Keratinocyte (primary cell): ENCODE data around the gene OR10X1. TPM values are rescaled to one million over a fixed set of nuclear protein-coding genes. Genes with fewer than 3 reads are reported as not detected.

Experiments
- DNase-seq: peaks from one replicate; pipeline ENCODE4 v3.0.0-alpha.2; 2011; ENCODE audit warnings: low read depth, missing footprints, low spot score
- FAIRE-seq: peaks from 2 replicates; lab custom pipeline; 2011; peaks lifted over from hg19 to GRCh38; lab: Jason Lieb, UNC
- H2AFZ ChIP-seq: 2 replicates; pipeline ENCODE4 v1.6.0; 2012; ENCODE audit warnings: low read length, control low read depth, inconsistent platforms; ENCODE audit not compliant: control insufficient read depth
- H3K27ac ChIP-seq: 2 replicates; pipeline ENCODE4 v1.5.1; 2011; ENCODE audit warnings: low read length; ENCODE audit not compliant: control insufficient read depth, insufficient read depth
- H3K27me3 ChIP-seq: 3 replicates; pipeline ENCODE4 v1.6.0; 2011; ENCODE audit warnings: low read length; ENCODE audit not compliant: control insufficient read depth, insufficient read depth; ENCODE audit errors: extremely low read depth
- H3K36me3 ChIP-seq, 2 experiments: 2 replicates in 1 of 2; 3 replicates in 1 of 2; pipeline ENCODE4 v1.5.1; 2011; ENCODE audit warnings: low read length in 2 of 2, mild to moderate bottlenecking in 1 of 2; ENCODE audit not compliant: control insufficient read depth in 2 of 2, insufficient read depth in 2 of 2; ENCODE audit errors: extremely low read depth in 1 of 2
- H3K4me1 ChIP-seq: 3 replicates; pipeline ENCODE4 v1.5.1; 2011; ENCODE audit warnings: low read length; ENCODE audit not compliant: control insufficient read depth, insufficient read depth; ENCODE audit errors: extremely low read depth
- H3K4me2 ChIP-seq: 3 replicates; pipeline ENCODE4 v1.6.0; 2011; ENCODE audit warnings: low read depth, low read length; ENCODE audit not compliant: control insufficient read depth, insufficient read depth; ENCODE audit errors: extremely low read depth
- H3K4me3 ChIP-seq, 3 experiments: fragments of 200-600 bp in 1 of 3; sonication (generic) in 1 of 3; 2 replicates in 2 of 3; 3 replicates in 1 of 3; pipeline ENCODE4 v1.5.1; 2011 to 2016; ENCODE audit warnings: low read length in 3 of 3, mild to moderate bottlenecking in 3 of 3, control low read depth in 2 of 3, inconsistent platforms in 1 of 3, low read depth in 1 of 3, mixed read lengths in 1 of 3, mixed run types in 1 of 3, moderate library complexity in 1 of 3; ENCODE audit not compliant: control insufficient read depth in 2 of 3, insufficient read depth in 2 of 3; ENCODE audit errors: extremely low read depth in 1 of 3
- H3K79me2 ChIP-seq: 2 replicates; pipeline ENCODE4 v1.6.0; 2012; ENCODE audit warnings: low read length; ENCODE audit not compliant: control insufficient read depth, insufficient read depth
- H3K9ac ChIP-seq: 3 replicates; pipeline ENCODE4 v1.6.0; 2011; ENCODE audit warnings: low read length; ENCODE audit not compliant: control insufficient read depth, insufficient read depth; ENCODE audit errors: extremely low read depth
- H3K9me1 ChIP-seq: 3 replicates; pipeline ENCODE4 v1.6.0; 2011; ENCODE audit warnings: low read length; ENCODE audit not compliant: control insufficient read depth, insufficient read depth; ENCODE audit errors: extremely low read depth
- H3K9me3 ChIP-seq: 2 replicates; pipeline ENCODE4 v1.5.1; 2012; ENCODE audit warnings: low read depth, low read length; ENCODE audit not compliant: control insufficient read depth
- H4K20me1 ChIP-seq: 3 replicates; pipeline ENCODE4 v1.6.0; 2011; ENCODE audit warnings: low read length; ENCODE audit not compliant: control insufficient read depth, insufficient read depth; ENCODE audit errors: extremely low read depth
- EZH2 ChIP-seq: IDR thresholded peaks from one replicate; pipeline ENCODE4 v1.6.1; 2012; ENCODE audit warnings: inconsistent platforms, mild to moderate bottlenecking, low read length, moderate library complexity
- dilution Hi-C: fragments of 300-500 bp; cut with MboI; formaldehyde crosslinking; loops from one replicate; pipeline ENCODE4 v1.7.0; 2020; ENCODE audit warnings: low sequenced_read_pairs; ENCODE audit not compliant: extremely low pct_ligation_motif_present
- polyA plus RNA-seq, 5 experiments: library from polyadenylated mRNA; depleted of rRNA in 3 of 5; stranded (reverse) in 3 of 5; stranded (forward) in 1 of 5; unstranded in 1 of 5; fragments of >200 nt; gene quantifications; 1 replicate in 1 of 5; 2 replicates in 3 of 5; 3 replicates in 1 of 5; pipeline versions ENCODE4 v1.2.1 to v1.2.3, GENCODE V29; 2011 to 2012; ENCODE audit warnings: missing spikeins in 2 of 5, low read depth in 1 of 5, low replicate concordance in 1 of 5
- TF ChIP-seq, protein P1 (sequence below), 3 experiments: IDR thresholded peaks in 1 of 3; conservative IDR thresholded peaks in 1 of 3; optimal IDR thresholded peaks in 1 of 3; 2 replicates in 2 of 3; 3 replicates in 1 of 3; pipeline versions ENCODE3 to v1.5.1; 2011; ENCODE audit warnings: low read length in 3 of 3, mild to moderate bottlenecking in 3 of 3, moderate library complexity in 2 of 3, control low read depth in 1 of 3, inconsistent platforms in 1 of 3; ENCODE audit not compliant: insufficient read depth in 2 of 3; ENCODE audit errors: extremely low read depth in 1 of 3

OR10X1 gene
- polyA plus RNA-seq, 1 donor (not counting 4 experiments of a cell fraction or from before 2014, with no cell fraction given): not detected

DNA sequence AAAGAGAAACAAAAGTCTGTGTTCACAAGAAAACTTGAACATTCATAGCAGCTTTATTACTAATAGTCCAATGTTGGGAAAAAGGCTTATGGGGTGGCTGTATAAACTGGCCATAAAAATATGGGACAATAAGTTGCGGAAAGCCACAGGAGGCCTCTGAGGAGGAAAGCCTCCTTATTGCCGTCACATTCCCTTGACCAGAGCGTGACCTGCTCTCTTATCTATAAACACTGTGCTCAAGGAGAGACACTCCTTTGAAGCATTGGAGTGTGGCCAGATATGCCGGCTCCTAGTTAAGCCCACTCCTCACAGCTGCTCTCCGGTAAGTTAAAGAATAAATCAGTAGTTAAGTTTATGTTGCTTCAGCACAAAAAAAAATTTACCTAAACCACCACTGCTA is 45.2 kb downstream of the OR10X1 start:
- Histone ChIP-seq H3K9me1 (no peaks in the 10 kb centered on the region), H3K36me3 (no peaks in the 10 kb centered on the region), H4K20me1 (no peaks in the 10 kb centered on the region), H3K79me2 (no peaks in the 10 kb centered on the region), H3K4me2 (no peak overlapping the region), H2AFZ (no peak overlapping the region), H3K9ac (no peak overlapping the region), H3K27me3 (no peaks in the 10 kb centered on the region), H3K9me3 (no peaks in the 10 kb centered on the region), H3K4me1 (no peaks in the 10 kb centered on the region), H3K4me3 (no peak overlapping the region), H3K27ac (no peak overlapping the region)
- dilution Hi-C loops: no loop called here
- no peak for TF ChIP-seq EZH2
- TF ChIP-seq, protein P1, sequence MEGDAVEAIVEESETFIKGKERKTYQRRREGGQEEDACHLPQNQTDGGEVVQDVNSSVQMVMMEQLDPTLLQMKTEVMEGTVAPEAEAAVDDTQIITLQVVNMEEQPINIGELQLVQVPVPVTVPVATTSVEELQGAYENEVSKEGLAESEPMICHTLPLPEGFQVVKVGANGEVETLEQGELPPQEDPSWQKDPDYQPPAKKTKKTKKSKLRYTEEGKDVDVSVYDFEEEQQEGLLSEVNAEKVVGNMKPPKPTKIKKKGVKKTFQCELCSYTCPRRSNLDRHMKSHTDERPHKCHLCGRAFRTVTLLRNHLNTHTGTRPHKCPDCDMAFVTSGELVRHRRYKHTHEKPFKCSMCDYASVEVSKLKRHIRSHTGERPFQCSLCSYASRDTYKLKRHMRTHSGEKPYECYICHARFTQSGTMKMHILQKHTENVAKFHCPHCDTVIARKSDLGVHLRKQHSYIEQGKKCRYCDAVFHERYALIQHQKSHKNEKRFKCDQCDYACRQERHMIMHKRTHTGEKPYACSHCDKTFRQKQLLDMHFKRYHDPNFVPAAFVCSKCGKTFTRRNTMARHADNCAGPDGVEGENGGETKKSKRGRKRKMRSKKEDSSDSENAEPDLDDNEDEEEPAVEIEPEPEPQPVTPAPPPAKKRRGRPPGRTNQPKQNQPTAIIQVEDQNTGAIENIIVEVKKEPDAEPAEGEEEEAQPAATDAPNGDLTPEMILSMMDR (optimal IDR thresholded peaks at IDR 0.05 in 1 of 3, IDR thresholded peaks at IDR 0.05 in 1 of 3, conservative IDR thresholded peaks at IDR 0.05 in 1 of 3; ENCODE audit: extremely low read depth in 1 of 3, insufficient read depth in 2 of 3, low read length in 3 of 3): no peak
- DNase-seq (no peak), FAIRE-seq (no peak)

Other genes starting within 250 kb of the OR10X1 start
- gene CD1B, start 248.4 kb downstream of the OR10X1 start, polyA plus RNA-seq: not detected in 3 replicates
- gene CD1E, start 226.0 kb downstream of the OR10X1 start, polyA plus RNA-seq: not detected in 3 replicates
- gene OR10T2, start 180.4 kb downstream of the OR10X1 start, polyA plus RNA-seq: not detected in 3 replicates
- gene OR10K2, start 153.7 kb downstream of the OR10X1 start, polyA plus RNA-seq: not detected in 3 replicates
- not detected in 3 replicates for gene OR10K1, start 118.1 kb downstream of the OR10X1 start, polyA plus RNA-seq
- gene OR10R2, start 107.7 kb downstream of the OR10X1 start, polyA plus RNA-seq: not detected in 3 replicates
- gene OR6Y1, start 25.5 kb downstream of the OR10X1 start, polyA plus RNA-seq: not detected in 3 replicates
- not detected in 3 replicates for gene OR6P1, start 9.3 kb downstream of the OR10X1 start, polyA plus RNA-seq
- not detected in 3 replicates for gene OR10Z1, start 25.4 kb upstream of the OR10X1 start, polyA plus RNA-seq
- gene SPTA1, start 106.8 kb upstream of the OR10X1 start, polyA plus RNA-seq: not detected in 3 replicates
- gene OR6K2, start 120.8 kb upstream of the OR10X1 start, polyA plus RNA-seq: not detected in 3 replicates
- not detected in 3 replicates for gene OR6K3, start 140.8 kb upstream of the OR10X1 start, polyA plus RNA-seq
- not detected in 3 replicates for gene OR6K6, start 174.8 kb upstream of the OR10X1 start, polyA plus RNA-seq
- not detected in 3 replicates for gene OR6N1, start 192.3 kb upstream of the OR10X1 start, polyA plus RNA-seq
- gene OR6N2, start 201.3 kb upstream of the OR10X1 start, polyA plus RNA-seq: not detected in 3 replicates